ENCODE measurements around the gene MS4A2.
"Not testable (repeated sequence)": the region's sequence is repeated elsewhere in the genome, so short reads cannot be mapped to it uniquely, and the experiment has no call there.

Gene MS4A2

DNA sequence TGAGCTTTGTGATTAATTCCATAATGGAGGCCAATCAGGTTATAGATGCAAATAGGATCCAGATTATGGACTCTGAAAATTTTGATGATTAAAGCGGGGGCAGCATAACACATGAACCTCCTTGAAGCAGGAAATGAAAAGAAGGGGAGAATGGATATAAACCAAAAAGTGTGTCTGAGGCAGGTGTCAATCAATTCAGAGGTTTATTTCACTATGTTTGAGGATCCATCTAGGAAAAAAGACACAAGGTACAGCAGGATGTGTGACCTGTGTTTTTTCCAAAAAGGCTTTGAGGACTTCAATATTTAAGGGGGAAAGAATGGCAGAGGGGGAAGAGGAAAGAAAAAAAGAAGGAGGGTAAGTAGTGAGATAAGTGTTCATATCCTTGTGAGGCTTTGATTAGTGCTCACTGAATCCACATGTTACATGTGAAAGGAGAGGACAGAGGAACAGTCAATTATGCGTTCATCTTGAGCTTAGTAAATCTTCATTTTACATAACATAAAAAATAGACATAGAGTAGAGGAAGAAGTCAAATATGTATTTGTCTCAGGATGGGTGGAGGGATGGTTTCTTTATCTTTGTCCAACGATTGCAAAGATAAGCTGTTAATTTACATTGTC, 34.1 kb downstream of the MS4A2 start:
- no peak overlapping the region for H3K4me3 ChIP-seq (ENCODE audit: insufficient read depth, low read depth, low read length)
- H3K4me1 ChIP-seq (ENCODE audit: control insufficient read depth, insufficient read depth, low read length), result peaks cover 7% of the 10 kb centered on the region
- 94 to 96% methylated on average over 2 to 3 of the region's 3 CpGs for WGBS, 2 experiments
- H3K27ac ChIP-seq (ENCODE audit: insufficient read depth, low read depth, low read length, poor library complexity, severe bottlenecking), result no peak overlapping the region
- no peaks in the 10 kb centered on the region for H3K9me3 ChIP-seq (ENCODE audit: control insufficient read depth, low read length)
- H3K27me3 ChIP-seq (ENCODE audit: control insufficient read depth, insufficient read depth, low read length, poor library complexity, severe bottlenecking), result no peaks in the 10 kb centered on the region
- no peaks in the 10 kb centered on the region for H3K36me3 ChIP-seq (ENCODE audit: control insufficient read depth, insufficient read depth, low read length)

DNA sequence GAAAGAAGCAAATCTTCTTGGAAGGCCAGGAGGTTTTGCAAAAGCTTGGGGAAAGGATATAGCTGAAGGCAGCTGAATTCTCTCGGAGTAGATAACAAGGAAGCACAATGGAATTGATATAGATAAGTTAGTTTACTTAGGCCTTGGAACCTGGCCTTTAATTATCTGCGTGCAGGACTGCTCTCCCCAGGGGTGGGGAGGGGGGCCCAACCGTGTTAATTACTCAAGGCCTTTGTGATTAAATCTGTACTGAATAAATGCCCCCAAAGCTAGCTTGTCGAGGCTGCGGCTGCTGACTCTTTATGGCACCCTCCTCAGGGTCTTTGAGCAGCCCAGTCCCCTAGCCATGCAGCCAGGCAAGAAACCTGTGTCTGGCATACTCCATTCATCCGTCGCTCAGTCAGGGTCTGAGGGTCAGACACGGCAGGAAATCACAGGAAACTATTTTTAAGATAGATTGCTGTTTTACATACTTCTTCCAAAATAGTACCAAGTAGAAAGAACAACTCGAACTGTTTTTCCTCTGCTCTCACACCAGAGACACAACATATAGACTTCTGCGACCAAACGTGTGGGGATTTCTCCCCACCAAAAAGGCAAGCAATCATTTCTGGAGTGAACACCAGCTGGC, 36.5 kb downstream of the MS4A2 start:
- Histone ChIP-seq H3K27me3 (ENCODE audit: control insufficient read depth, insufficient read depth, low read length, poor library complexity, severe bottlenecking) (no peaks in the 10 kb centered on the region), H3K4me3 (ENCODE audit: insufficient read depth, low read depth, low read length) (no peak overlapping the region), H3K9me3 (ENCODE audit: control insufficient read depth, low read length) (no peaks in the 10 kb centered on the region), H3K27ac (ENCODE audit: insufficient read depth, low read depth, low read length, poor library complexity, severe bottlenecking) (no peak overlapping the region), H3K4me1 (ENCODE audit: control insufficient read depth, insufficient read depth, low read length) (peaks cover 7% of the 10 kb centered on the region), H3K36me3 (ENCODE audit: control insufficient read depth, insufficient read depth, low read length) (no peaks in the 10 kb centered on the region)
- WGBS, 2 experiments, result 77 to 78% methylated on average over 11 of the region's 11 CpGs

DNA sequence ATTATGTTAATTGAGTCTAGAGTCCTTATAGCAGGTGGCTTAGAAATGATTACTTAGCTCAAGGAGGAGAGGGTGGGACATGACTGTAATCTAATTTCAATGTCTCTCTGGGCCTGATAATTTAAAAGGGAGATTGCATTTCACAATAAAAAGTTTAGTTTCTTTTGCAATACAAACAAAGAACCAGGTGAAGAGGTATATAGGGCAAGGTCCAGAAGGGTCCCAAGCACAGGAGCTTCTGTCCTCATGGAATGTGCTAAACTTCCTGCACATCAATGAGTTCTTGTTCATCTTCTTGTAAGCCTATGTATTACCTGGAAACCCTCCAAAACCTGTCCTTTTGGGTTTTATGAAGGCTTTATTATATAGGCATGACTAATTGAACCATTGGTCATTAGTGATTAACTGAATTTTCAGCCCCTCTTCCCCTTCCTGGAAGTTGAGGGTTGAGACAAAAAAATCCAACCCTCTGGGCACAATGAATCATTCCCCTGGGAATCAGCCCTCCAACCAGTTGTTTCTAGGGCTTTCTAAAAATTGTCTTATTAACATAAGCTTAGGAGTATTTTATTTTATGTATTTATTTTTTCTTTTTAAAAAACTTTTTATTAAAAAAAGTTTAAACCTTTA, 37.6 kb downstream of the MS4A2 start:
- no peak overlapping the region for H3K27ac ChIP-seq (ENCODE audit: insufficient read depth, low read depth, low read length, poor library complexity, severe bottlenecking)
- no peaks in the 10 kb centered on the region for H3K9me3 ChIP-seq (ENCODE audit: control insufficient read depth, low read length)
- no peak overlapping the region for H3K4me3 ChIP-seq (ENCODE audit: insufficient read depth, low read depth, low read length)
- H3K27me3 ChIP-seq (ENCODE audit: control insufficient read depth, insufficient read depth, low read length, poor library complexity, severe bottlenecking), result no peaks in the 10 kb centered on the region
- H3K36me3 ChIP-seq (ENCODE audit: control insufficient read depth, insufficient read depth, low read length), result no peaks in the 10 kb centered on the region
- H3K4me1 ChIP-seq (ENCODE audit: control insufficient read depth, insufficient read depth, low read length), result peaks cover 2% of the 10 kb centered on the region

DNA sequence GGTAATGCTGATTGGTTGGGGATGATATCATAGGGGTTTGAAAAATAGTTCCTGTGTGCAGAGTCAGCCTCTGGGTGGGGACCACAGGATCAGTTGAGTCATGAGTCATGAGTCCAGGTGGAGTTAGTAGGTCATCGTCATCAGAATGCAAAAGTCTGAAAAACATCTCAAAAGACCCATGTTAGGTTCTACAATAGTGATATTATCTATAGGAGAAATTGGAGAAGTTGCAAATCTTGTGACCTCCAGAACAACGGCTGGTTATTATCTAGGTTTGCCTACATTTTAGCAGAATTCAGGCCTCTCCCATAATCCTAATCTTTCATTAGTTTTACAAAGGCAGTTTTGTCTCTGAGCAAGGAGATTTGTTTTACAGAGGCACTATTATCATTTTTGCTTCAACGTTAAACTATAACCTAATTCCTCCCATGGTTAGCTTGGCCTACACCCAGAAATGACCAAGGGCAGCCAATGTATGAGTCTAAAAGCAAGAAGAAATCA, 38.9 kb downstream of the MS4A2 start:
- H3K27ac ChIP-seq (ENCODE audit: insufficient read depth, low read depth, low read length, poor library complexity, severe bottlenecking), result no peak overlapping the region
- H3K4me1 ChIP-seq (ENCODE audit: control insufficient read depth, insufficient read depth, low read length), result no peaks in the 10 kb centered on the region
- no peaks in the 10 kb centered on the region for H3K9me3 ChIP-seq (ENCODE audit: control insufficient read depth, low read length)
- no peaks in the 10 kb centered on the region for H3K36me3 ChIP-seq (ENCODE audit: control insufficient read depth, insufficient read depth, low read length)
- H3K4me3 ChIP-seq (ENCODE audit: insufficient read depth, low read depth, low read length), result no peak overlapping the region
- 96 to 99% methylated on average over 2 to 3 of the region's 3 CpGs for WGBS, 2 experiments
- no peaks in the 10 kb centered on the region for H3K27me3 ChIP-seq (ENCODE audit: control insufficient read depth, insufficient read depth, low read length, poor library complexity, severe bottlenecking)

DNA sequence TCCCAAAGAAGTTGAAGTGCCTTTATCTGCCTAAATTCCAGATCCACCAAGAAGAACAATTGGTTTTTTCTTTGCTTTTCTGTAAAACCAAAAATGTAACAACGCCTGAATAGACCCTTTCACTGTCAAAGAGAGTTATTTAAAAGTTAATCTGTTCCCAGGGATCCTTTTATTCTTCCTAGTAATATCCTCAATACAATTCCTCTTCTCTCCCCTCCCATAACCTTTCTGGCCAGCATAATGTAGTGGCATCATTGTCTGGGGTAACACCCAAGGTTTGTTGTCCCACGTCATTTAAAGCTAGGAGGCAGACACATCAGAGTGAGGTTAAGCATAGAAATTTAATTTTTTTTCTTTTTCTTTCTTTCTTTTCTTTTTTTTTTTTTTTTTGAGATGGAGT, 39.9 kb downstream of the MS4A2 start:
- H3K36me3 ChIP-seq (ENCODE audit: control insufficient read depth, insufficient read depth, low read length), result no peaks in the 10 kb centered on the region
- no peak overlapping the region for H3K4me3 ChIP-seq (ENCODE audit: insufficient read depth, low read depth, low read length)
- 71 to 83% methylated on average over 2 of the region's 2 CpGs for WGBS, 2 experiments
- no peak overlapping the region for H3K27ac ChIP-seq (ENCODE audit: insufficient read depth, low read depth, low read length, poor library complexity, severe bottlenecking)
- H3K4me1 ChIP-seq (ENCODE audit: control insufficient read depth, insufficient read depth, low read length), result no peaks in the 10 kb centered on the region
- H3K27me3 ChIP-seq (ENCODE audit: control insufficient read depth, insufficient read depth, low read length, poor library complexity, severe bottlenecking), result no peaks in the 10 kb centered on the region
- H3K9me3 ChIP-seq (ENCODE audit: control insufficient read depth, low read length), result no peaks in the 10 kb centered on the region

DNA sequence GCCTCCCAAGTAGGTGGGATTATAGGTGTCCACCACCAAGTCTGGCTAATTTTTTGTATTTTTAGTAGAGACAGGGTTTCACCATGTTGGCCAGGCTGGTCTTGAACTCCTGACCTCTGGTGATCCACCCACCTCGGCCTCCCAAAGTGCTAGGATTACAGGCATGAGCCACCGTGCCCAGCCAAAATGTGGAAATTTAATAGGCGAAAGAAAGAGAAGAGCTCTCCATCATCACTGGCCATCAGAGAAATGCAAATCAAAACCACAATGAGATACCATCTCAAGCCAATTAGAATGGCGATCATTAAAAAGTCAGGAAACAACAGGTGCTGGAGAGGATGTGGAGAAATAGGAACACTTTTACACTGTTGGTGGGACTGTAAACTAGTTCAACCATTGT, 40.4 kb downstream of the MS4A2 start:
- H3K36me3 ChIP-seq (ENCODE audit: control insufficient read depth, insufficient read depth, low read length); H3K9me3 ChIP-seq (ENCODE audit: control insufficient read depth, low read length); H3K27me3 ChIP-seq (ENCODE audit: control insufficient read depth, insufficient read depth, low read length, poor library complexity, severe bottlenecking); H3K27ac ChIP-seq (ENCODE audit: insufficient read depth, low read depth, low read length, poor library complexity, severe bottlenecking); H3K4me3 ChIP-seq (ENCODE audit: insufficient read depth, low read depth, low read length); H3K4me1 ChIP-seq (ENCODE audit: control insufficient read depth, insufficient read depth, low read length): not testable (repeated sequence)
- WGBS, 2 experiments, result 84 to 94% methylated on average over 3 of the region's 4 CpGs

DNA sequence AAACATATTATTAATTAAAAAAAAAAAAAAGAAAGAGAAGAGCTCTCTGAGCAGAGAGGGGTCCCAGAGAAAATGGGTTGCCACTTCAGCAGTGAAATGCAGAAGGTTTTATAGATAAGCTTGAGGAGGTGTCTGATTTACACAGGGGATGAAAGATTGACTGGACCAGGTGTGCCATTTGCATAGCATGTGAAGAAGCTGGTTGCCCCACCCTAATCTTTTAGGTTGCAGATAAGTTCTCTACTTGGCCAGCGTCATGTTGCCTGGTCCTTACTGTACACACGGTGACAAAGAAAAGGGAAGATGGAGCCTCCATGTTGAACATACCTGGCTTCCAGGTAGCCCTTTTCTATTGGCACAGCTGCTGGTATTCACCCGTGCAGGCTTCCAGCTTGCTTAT, 41.4 kb downstream of the MS4A2 start:
- no peaks in the 10 kb centered on the region for H3K9me3 ChIP-seq (ENCODE audit: control insufficient read depth, low read length)
- WGBS, 2 experiments, result 91 to 92% methylated on average over 3 of the region's 3 CpGs
- H3K27ac ChIP-seq (ENCODE audit: insufficient read depth, low read depth, low read length, poor library complexity, severe bottlenecking), result no peak overlapping the region
- no peaks in the 10 kb centered on the region for H3K27me3 ChIP-seq (ENCODE audit: control insufficient read depth, insufficient read depth, low read length, poor library complexity, severe bottlenecking)
- no peaks in the 10 kb centered on the region for H3K4me1 ChIP-seq (ENCODE audit: control insufficient read depth, insufficient read depth, low read length)
- H3K36me3 ChIP-seq (ENCODE audit: control insufficient read depth, insufficient read depth, low read length), result no peaks in the 10 kb centered on the region
- H3K4me3 ChIP-seq (ENCODE audit: insufficient read depth, low read depth, low read length), result no peak overlapping the region

DNA sequence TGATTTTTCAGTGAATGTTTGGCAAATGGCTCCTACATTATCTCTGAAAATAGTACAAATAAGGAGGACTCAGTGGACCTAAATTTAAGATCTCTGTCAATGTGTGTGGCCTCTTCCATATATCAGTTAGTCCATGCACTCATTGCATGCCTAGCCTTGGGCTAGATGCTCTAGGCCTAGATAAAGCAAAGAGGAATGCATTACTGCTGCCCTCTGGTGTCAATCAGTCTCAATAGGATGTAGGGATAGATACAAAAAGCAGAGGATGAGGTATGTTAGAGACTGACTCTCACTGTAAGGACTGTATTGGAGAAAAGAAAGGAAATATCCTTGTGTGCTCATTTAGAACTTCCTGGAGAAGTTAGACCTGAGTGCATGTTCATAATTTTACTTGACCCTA, 42.0 kb downstream of the MS4A2 start:
- H3K4me1 ChIP-seq (ENCODE audit: control insufficient read depth, insufficient read depth, low read length), result no peaks in the 10 kb centered on the region
- no peak overlapping the region for H3K27ac ChIP-seq (ENCODE audit: insufficient read depth, low read depth, low read length, poor library complexity, severe bottlenecking)
- no peak overlapping the region for H3K4me3 ChIP-seq (ENCODE audit: insufficient read depth, low read depth, low read length)
- H3K9me3 ChIP-seq (ENCODE audit: control insufficient read depth, low read length), result no peaks in the 10 kb centered on the region
- no peaks in the 10 kb centered on the region for H3K27me3 ChIP-seq (ENCODE audit: control insufficient read depth, insufficient read depth, low read length, poor library complexity, severe bottlenecking)
- no peaks in the 10 kb centered on the region for H3K36me3 ChIP-seq (ENCODE audit: control insufficient read depth, insufficient read depth, low read length)

DNA sequence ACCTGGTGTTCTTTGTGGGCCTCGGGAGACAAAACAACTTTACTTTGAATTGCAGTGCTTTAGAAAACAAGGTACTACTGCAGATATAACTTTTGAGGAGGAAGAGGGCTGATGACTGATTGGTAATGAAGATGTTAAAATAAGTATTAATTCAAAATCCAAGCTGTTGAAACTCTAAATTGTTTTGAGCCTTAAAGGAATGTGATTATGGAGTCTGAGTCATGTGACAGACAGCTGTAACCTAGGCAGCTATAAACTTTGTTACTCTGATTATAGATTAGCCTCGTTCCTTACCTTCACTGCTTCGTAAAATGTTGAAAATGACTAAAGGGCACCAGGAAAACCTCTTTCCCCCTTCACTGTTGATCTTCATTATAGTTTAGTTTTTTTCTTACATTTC, 43.4 kb downstream of the MS4A2 start:
- WGBS, 2 experiments, result 90 to 98% methylated on average over 3 of the region's 3 CpGs
- Histone ChIP-seq H3K27me3 (ENCODE audit: control insufficient read depth, insufficient read depth, low read length, poor library complexity, severe bottlenecking) (no peaks in the 10 kb centered on the region), H3K27ac (ENCODE audit: insufficient read depth, low read depth, low read length, poor library complexity, severe bottlenecking) (no peak overlapping the region), H3K4me3 (ENCODE audit: insufficient read depth, low read depth, low read length) (no peak overlapping the region), H3K4me1 (ENCODE audit: control insufficient read depth, insufficient read depth, low read length) (no peaks in the 10 kb centered on the region), H3K36me3 (ENCODE audit: control insufficient read depth, insufficient read depth, low read length) (no peaks in the 10 kb centered on the region), H3K9me3 (ENCODE audit: control insufficient read depth, low read length) (no peaks in the 10 kb centered on the region)

DNA sequence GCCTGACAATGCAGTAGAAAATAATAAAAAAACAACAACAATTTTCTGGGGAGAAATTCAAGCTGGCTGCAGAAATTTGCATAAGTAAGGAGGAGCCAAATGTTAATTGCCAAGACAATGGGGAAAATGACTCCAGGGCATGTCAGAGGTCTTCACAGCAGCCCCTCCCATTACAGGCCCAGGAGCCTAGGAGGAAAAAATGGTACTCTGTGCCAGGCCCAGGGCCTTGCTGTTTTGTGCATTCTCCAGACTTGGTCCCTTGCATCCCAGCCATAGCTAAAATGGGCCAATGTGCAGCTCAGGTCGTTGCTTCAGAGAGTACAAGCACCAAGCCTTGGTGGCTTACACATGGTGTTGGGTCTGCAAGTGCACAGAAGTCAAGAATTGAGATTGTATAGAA, 45.5 kb downstream of the MS4A2 start:
- no peaks in the 10 kb centered on the region for H3K27me3 ChIP-seq (ENCODE audit: control insufficient read depth, insufficient read depth, low read length, poor library complexity, severe bottlenecking)
- H3K36me3 ChIP-seq (ENCODE audit: control insufficient read depth, insufficient read depth, low read length), result no peaks in the 10 kb centered on the region
- 35 to 55% methylated on average over 1 of the region's 1 CpG for WGBS, 2 experiments
- H3K4me1 ChIP-seq (ENCODE audit: control insufficient read depth, insufficient read depth, low read length), result no peaks in the 10 kb centered on the region
- H3K27ac ChIP-seq (ENCODE audit: insufficient read depth, low read depth, low read length, poor library complexity, severe bottlenecking), result no peak overlapping the region
- H3K4me3 ChIP-seq (ENCODE audit: insufficient read depth, low read depth, low read length), result no peak overlapping the region
- H3K9me3 ChIP-seq (ENCODE audit: control insufficient read depth, low read length), result no peaks in the 10 kb centered on the region
